ENCODE results near the gene CTTN. TPM values are rescaled to one million over a fixed set of nuclear protein-coding genes. Genes with fewer than 3 reads are reported as not detected.

Gene CTTN
- total RNA-seq, 2 experiments from 2014 or later = 10.5 to 11.3 TPM

DNA sequence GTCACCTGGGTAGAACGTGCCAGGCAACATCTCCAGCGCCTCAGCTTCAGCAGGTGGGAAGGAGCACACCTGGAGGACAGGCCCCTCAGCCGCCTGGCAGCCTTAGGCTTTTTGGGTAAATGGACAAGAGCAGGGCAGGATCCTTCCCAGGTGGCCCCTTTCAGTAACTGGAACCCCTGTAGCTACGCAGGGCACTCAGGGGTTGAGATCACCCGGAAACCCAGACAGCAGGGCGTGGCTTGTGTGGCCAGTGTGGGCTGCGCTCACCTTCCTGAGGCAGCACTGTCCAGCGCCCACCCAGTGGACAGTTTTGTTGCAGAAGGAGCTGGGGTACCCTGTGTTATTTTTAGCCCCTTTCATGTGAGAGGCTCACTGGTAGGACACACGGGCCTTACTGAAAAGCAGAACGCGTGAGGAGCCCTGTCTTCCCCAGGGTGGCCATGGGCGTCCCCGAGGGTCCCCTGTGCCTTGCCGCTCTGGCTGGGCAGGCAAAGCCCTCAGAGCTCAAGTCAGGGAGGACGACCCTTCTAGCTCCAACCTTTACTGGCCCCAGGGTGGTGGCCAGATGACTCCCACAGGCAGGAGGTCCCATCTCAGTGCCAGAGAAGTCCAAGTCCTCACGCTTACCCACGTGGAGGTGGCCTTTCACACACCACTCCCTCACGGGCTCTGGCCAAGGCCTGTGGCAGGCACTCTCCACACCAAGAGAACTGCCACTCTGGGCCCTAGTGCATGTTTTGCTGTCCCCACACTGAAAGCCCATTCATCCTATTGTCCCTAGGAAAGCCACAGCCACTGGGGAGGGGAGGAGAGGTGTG, 75.8 kb downstream of the CTTN start:
- DNase-seq = no peak
- Mint-ChIP-seq H3K36me3 (no peaks in the 10 kb centered on the region), H3K27me3 (no peaks in the 10 kb centered on the region), H3K4me1 (peaks cover 6% of the 10 kb centered on the region), H3K27ac (no peak overlapping the region), H3K4me3 (no peak overlapping the region), H3K9me3 (no peaks in the 10 kb centered on the region)

DNA sequence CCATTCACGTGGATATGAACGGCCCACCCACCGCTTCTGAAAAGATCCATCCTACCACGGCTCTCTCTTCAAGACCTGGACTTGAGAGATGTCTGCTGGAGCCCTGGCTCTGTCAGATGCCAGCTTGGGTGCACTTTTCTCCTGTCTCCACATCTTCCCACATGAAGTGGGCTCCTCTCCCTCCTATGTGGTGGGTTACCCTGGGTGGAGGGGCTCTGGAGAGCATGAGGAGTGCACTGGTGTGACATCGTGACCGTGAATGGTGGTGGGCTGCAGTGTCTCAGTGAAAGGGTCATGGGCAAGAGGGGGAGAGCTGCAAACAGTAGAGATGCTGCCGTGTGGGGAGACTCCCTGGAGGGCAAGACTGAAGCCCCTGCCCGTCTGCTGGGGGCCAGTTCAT, 76.4 kb downstream of the CTTN start:
- DNase-seq = no peak
- Mint-ChIP-seq H3K4me3 (no peak overlapping the region), H3K9me3 (no peaks in the 10 kb centered on the region), H3K36me3 (no peaks in the 10 kb centered on the region), H3K27me3 (no peaks in the 10 kb centered on the region), H3K4me1 (peaks cover 6% of the 10 kb centered on the region), H3K27ac (no peak overlapping the region)

DNA sequence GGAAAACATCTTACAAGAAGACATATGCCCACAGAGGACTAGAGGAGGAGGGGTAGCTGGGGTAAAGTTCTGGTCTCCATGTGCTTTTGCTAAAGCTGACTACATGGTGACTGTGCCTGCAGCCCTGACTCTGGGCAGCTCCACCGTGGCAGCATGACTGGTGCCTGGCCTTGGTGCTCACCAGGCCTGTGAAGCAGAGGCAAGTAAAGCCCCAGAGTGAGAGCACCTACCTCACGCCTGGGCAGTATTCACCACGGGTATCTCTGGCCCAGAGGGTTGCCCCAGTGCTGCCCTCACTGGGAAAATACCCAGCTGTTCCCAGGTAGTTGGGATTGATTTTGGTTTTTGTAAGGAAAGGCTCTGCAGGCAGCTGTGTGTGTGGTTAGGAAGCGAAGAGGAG, 78.3 kb downstream of the CTTN start:
- H3K9me3 Mint-ChIP-seq = no peaks in the 10 kb centered on the region
- no peaks in the 10 kb centered on the region for H3K27me3 Mint-ChIP-seq
- H3K4me1 Mint-ChIP-seq = no peaks in the 10 kb centered on the region
- no peak for DNase-seq
- H3K36me3 Mint-ChIP-seq = no peaks in the 10 kb centered on the region
- no peak overlapping the region for H3K27ac Mint-ChIP-seq
- no peak overlapping the region for H3K4me3 Mint-ChIP-seq

DNA sequence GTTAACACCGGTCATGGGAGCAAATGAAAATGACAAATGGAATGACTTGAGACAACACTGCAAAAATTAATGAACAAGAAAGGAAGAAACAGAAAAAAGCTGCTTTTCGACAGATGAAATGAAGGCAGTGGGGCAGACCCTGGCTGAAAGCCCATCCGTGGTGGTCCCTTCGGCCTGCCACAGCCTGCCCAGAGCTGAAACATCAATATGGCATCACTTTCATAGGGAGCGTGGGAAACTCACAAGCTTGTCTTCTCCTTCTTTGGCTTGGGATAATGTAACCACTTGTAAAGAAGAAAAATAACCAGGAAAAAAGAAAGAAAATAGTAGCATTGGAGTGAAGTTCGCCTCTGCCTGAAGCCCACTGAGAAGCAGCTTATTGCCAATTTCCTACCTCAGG, 78.8 kb downstream of the CTTN start:
- H3K36me3 Mint-ChIP-seq = no peaks in the 10 kb centered on the region
- H3K27ac Mint-ChIP-seq = no peak overlapping the region
- no peak for DNase-seq
- H3K27me3 Mint-ChIP-seq = no peaks in the 10 kb centered on the region
- no peaks in the 10 kb centered on the region for H3K4me1 Mint-ChIP-seq
- no peaks in the 10 kb centered on the region for H3K9me3 Mint-ChIP-seq
- no peak overlapping the region for H3K4me3 Mint-ChIP-seq

DNA sequence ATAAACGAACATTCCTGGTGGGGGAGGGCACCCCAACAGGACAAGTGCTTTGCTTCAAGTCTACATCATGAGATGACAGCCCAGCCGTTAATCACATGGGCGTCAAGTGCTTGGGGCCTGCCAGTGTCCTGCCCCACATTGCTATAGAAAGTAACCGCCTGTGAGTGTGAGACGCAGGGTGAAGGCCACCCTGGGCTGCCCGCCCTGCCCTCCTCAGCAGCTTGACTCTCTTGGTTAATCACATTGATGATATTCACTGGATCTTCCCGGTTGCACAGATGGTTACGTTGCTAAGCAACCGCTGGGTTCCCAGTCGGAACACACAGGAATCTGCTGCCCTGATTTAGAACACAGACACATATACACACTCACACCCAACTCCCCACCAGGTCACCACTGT, 79.3 kb downstream of the CTTN start:
- H3K9me3 Mint-ChIP-seq = no peaks in the 10 kb centered on the region
- no peak overlapping the region for H3K4me3 Mint-ChIP-seq
- no peaks in the 10 kb centered on the region for H3K4me1 Mint-ChIP-seq
- no peak overlapping the region for H3K27ac Mint-ChIP-seq
- no peaks in the 10 kb centered on the region for H3K36me3 Mint-ChIP-seq
- no peak for DNase-seq
- H3K27me3 Mint-ChIP-seq = no peaks in the 10 kb centered on the region

DNA sequence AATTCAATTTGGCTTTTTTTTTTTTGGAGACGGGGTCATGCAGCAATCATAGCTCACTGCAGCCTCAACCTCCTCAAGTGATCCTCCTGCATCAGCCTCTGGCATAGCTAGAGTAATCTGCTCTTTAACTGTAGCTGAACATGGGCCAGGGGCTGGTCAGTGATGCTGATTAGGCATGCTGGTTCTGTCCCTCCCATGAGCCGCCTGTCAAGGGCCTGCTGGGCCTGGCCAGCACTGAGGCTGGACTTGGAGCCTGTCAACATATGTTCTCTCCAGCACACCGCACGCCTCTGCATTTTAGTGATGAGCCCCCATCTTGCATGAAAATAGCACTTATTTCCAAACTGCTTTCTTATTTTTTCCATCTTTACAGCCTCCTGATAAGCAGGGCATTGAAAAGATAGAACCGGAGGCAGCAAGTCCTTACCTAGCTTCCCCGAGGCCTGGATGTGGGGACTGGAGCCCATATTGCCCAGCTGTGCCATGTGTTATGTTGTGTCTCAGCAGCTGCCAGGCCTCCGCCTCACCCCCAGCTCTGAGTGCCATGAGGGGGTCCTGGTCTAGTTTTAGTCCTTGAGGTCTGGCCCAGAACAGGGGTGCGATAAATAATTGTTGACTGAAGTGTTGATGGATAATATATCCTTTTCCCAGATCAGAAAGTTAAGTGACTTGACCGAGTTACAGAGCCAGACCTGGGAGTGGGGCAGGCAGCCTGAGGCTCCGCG, 80.0 kb downstream of the CTTN start:
- no peak overlapping the region for H3K4me3 Mint-ChIP-seq
- H3K27me3 Mint-ChIP-seq = no peaks in the 10 kb centered on the region
- no peaks in the 10 kb centered on the region for H3K36me3 Mint-ChIP-seq
- no peak overlapping the region for H3K27ac Mint-ChIP-seq
- no peaks in the 10 kb centered on the region for H3K4me1 Mint-ChIP-seq
- DNase-seq = no peak
- H3K9me3 Mint-ChIP-seq = no peaks in the 10 kb centered on the region

DNA sequence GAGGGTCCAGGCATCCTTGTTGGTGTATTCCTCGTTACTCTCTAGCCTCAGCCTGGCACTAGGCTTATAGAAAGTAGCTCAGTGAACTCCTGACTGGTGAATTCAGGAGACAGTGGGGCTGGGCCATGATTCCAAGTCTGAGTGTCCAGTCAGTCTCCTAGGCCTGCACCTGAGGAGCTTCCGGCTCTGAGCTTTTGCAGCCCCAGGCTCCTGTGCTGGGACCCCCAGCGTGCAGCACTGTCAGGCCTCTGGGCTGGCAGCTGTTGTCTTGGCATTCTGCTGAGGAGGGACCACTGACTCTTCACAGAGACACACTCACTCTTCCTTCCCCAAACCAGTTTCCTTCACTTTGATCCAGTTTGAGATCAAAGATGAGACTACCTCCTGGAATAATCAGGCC, 82.4 kb downstream of the CTTN start:
- Mint-ChIP-seq H3K27ac (no peak overlapping the region), H3K4me3 (no peak overlapping the region), H3K4me1 (no peaks in the 10 kb centered on the region), H3K36me3 (no peaks in the 10 kb centered on the region), H3K9me3 (no peaks in the 10 kb centered on the region), H3K27me3 (no peaks in the 10 kb centered on the region)
- no peak for DNase-seq

DNA sequence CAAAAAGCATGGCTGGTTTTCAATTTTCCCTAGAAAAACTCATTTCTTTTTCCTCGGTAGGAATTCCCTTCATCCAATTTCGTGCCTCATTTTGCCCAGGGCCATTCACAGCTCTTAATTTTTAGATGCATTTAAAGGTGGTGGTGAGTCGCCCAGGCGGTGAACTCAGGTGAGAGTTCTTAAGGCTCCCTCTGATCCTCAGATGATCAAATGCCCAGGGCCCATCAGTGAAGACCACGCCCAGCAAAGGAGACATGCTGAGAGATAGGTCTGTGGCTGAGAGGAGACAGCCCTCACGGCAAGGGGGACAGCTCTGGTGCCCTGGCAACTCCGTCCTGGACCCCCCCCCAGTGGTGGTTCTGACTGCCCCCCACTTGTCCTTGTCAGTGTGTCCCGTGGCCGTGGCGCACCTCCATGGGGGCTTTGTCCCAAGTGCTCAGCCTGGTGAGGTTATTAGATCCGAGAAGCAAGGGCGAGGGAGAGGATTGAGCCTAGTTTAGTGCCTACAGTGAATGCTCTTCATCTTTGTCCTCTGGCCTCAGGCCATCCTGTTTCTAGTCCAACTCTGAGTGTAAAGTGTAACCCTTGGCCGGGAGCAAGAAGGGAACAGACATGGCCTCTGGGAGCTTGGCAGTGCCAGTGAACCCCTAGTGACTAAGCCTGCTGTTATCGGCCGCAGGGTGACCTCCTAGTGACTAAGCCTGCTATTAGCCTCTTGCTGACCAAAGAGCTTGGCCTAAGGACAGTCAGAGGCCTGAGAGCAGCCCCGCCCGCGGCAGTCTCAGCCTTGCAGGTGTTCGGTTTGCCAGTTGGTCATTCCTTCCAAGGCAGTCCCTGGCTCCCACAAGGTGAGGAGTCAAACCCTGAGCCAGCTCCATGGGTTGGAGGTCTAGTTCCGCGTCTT, 83.5 kb downstream of the CTTN start:
- no peak overlapping the region for H3K4me3 Mint-ChIP-seq
- H3K27me3 Mint-ChIP-seq = no peaks in the 10 kb centered on the region
- no peaks in the 10 kb centered on the region for H3K9me3 Mint-ChIP-seq
- no peak overlapping the region for H3K27ac Mint-ChIP-seq
- H3K36me3 Mint-ChIP-seq = no peaks in the 10 kb centered on the region
- DNase-seq = no peak
- no peaks in the 10 kb centered on the region for H3K4me1 Mint-ChIP-seq

DNA sequence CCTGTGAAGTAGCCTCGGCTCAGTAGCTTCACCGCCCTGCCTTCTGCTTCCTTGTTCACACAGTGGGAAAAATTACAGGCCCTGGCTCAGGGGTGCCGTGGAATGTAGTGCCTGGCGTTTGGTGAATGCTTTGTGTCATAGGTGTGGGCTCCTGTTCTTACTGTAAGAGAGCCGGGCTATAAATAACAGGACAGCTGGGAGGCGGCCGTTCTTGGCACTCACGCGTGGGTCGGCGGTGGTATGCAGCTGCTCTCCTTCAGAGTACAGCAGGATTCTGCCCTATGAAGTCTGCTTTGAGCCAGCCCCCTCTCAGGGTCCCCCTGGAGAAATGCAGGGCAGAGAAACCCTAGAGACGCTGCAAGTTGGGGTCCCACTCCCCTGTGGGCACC, 84.2 kb downstream of the CTTN start:
- H3K27me3 Mint-ChIP-seq = no peaks in the 10 kb centered on the region
- H3K36me3 Mint-ChIP-seq = no peaks in the 10 kb centered on the region
- DNase-seq = no peak
- H3K27ac Mint-ChIP-seq = no peak overlapping the region
- no peak overlapping the region for H3K4me3 Mint-ChIP-seq
- no peaks in the 10 kb centered on the region for H3K4me1 Mint-ChIP-seq
- no peaks in the 10 kb centered on the region for H3K9me3 Mint-ChIP-seq

DNA sequence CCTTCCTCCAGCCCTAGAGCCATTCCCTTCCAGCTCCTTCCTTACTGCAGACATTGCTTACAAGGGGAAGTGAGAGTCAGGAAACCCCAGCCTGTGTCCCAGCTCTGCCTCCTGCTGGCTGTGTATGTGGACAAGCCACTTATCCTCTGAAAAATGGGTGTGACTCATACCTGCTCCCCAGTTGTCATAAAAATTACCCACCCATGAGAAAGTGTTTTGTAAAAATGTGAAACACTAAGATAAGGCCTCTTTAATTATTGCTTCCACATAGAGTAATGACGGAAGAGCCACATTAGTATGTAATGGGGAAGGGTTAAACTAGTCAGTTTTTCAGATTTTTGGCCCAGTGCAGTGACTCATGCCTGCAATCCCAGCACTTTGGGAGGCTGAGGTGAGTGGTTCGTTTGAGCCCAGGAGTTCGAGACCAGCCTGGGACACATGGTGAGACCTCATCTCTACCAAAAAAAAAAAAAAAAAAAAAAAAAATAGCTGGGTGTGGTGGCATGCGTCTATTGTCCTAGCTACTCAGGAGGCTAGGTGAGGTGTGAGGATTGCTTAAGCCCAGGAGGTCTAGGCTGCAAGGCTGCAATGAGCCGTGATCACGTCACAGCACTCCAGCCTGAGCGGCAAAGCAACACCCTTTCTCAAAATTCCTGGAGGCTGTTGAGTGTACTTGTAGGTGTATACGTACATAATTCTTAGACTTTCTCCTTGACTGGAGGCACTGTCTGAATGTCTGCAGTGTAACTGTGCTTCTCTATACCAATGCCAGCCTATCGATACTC, 84.9 kb downstream of the CTTN start:
- no peaks in the 10 kb centered on the region for H3K4me1 Mint-ChIP-seq
- no peak overlapping the region for H3K4me3 Mint-ChIP-seq
- no peaks in the 10 kb centered on the region for H3K9me3 Mint-ChIP-seq
- DNase-seq = no peak
- no peaks in the 10 kb centered on the region for H3K27me3 Mint-ChIP-seq
- no peak overlapping the region for H3K27ac Mint-ChIP-seq
- H3K36me3 Mint-ChIP-seq = no peaks in the 10 kb centered on the region

DNA sequence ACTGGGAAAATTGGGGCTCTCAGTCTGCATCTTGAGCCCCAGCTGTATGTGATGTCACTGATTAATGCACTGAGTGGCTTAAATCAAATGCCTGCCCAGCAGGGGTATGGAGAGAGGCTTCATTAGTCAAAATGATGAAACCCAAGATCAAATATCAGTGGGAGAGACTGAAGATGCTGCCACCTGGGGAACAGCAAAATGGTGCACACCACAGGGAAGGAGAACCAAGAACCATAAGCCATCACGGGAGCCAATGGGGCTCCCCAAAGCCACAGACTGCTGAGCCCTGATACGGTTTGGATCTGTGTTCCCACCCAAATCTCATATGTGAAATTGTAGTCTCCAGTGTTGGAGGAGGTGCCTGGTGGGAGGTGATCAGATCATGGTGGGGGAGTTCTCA, 85.6 kb downstream of the CTTN start:
- no peak overlapping the region for H3K4me3 Mint-ChIP-seq
- H3K27ac Mint-ChIP-seq = no peak overlapping the region

DNA sequence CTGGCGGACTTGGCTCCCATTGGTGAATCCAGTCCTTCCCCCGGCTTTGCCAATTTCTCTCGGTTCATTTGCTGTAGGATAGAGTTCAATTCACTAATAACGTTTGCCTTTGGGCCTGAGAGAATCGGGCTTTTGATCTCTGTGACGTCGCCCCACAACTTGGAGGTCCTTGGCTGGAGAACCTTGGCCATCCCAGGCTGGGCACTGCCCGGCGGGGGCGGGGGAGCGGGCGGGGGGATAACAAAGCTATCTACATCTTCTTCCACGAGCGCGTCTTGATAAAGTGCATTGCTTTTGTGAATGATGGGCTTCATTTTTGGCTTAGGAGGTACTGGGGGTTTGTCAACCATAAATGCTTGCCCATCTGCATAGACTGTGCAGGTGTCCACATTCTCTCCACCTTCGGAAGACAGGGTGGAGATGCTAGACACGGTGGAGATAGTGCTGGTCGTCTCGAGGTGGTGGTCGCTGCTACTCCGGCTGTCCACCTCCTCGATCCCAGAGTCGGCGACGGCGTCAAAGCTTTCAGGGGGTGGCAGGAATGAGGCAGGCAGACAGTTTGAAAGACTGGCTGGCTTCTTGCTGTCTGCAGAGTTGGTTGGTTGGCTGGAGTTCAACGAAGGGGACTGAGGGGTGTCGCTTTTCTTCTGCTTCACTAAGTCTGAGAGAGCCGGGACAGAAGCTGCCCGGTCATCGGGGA, 87.1 kb downstream of the CTTN start:
- Mint-ChIP-seq H3K27ac (no peak overlapping the region), H3K4me1 (no peaks in the 10 kb centered on the region), H3K4me3 (no peak overlapping the region), H3K9me3 (peaks cover 1% of the 10 kb centered on the region), H3K36me3 (no peaks in the 10 kb centered on the region), H3K27me3 (no peaks in the 10 kb centered on the region)
- no peak for DNase-seq

More for the DNA sequence above, 85.6 kb downstream of the CTTN start:
- no peaks in the 10 kb centered on the region for H3K9me3 Mint-ChIP-seq
- no peak for DNase-seq
- H3K27me3 Mint-ChIP-seq = no peaks in the 10 kb centered on the region
- H3K4me1 Mint-ChIP-seq = no peaks in the 10 kb centered on the region
- no peaks in the 10 kb centered on the region for H3K36me3 Mint-ChIP-seq

DNA sequence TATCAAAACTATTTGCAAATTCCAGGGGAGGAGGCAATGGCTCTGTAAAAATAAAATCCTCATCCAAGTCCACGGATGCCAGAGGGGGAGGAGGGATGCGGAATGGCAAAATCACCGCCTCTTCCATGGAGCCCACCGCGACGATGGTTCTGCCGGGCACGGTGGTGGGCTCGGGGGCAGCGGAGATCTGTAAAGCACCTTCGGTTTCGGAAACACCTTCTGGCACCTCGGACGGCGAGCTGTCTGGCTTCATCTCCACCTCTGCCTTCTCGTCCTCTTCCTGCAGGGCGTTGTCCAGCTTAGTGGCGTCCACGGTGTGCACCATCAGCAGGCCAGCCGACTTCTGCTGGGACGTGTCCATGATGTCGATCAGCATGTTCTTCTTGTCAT, 87.7 kb downstream of the CTTN start:
- H3K36me3 Mint-ChIP-seq = no peaks in the 10 kb centered on the region
- H3K27me3 Mint-ChIP-seq = no peaks in the 10 kb centered on the region
- no peaks in the 10 kb centered on the region for H3K4me1 Mint-ChIP-seq
- DNase-seq = no peak
- H3K9me3 Mint-ChIP-seq = peaks cover 3% of the 10 kb centered on the region
- H3K27ac Mint-ChIP-seq = no peak overlapping the region
- no peak overlapping the region for H3K4me3 Mint-ChIP-seq
